ENCODE measurements around the gene KCNE1.

Gene KCNE1

DNA sequence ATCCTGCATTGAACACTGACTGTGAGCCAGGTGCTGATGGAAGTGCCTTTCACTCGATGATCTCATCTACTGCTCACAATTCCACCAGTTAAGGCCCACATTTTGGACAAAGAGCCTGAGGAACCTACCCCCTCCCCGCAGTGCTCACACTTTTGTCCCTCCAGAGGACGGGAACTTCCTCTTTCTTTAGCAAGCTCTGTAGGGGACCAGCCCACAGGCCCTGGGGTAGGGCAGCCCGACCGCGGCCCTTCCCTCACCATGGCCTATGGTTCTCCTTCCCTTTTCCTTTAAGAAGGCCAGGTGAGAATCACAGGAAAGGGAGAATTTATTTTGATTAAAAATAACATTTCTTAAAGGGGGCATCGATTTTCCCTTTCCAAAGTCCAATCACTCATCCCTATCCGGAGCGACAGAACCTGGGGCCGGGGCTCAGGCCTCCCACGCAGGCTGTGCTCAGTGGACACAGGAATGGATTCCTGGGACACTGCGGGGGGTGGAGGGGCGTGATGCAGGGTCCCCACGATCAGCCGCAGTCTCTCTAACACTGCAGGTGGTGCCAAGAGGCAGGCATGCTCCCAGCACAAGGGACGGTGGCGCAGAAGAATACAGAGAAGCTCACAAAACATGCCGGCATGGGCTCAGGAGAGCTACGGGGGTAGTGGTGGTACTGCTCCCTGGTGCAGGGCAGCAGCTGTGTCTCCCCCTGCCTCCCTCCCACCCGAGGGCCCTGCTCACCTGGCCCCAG, 8.9 kb upstream of the KCNE1 start:
- H3K36me3 ChIP-seq (ENCODE audit: low read depth): peaks cover 20% of the 10 kb centered on the region

GRCh38 chr21:34520281-34520680, 8.3 kb upstream of the KCNE1 start:
- DNase-seq (ENCODE audit: low spot score): no peak

More for the DNA sequence above, 8.9 kb upstream of the KCNE1 start:
- ATAC-seq (ENCODE audit: low read depth): no peak
- Histone ChIP-seq H3K27me3 (ENCODE audit: insufficient read depth, poor library complexity, severe bottlenecking) (no peaks in the 10 kb centered on the region), H3K9me3 (ENCODE audit: severe bottlenecking) (no peaks in the 10 kb centered on the region), H3K27ac (ENCODE audit: poor library complexity, severe bottlenecking) (no peak overlapping the region), H3K4me3 (ENCODE audit: severe bottlenecking) (no peak overlapping the region), H3K4me1 (ENCODE audit: insufficient read depth, poor library complexity, severe bottlenecking) (peaks cover 7% of the 10 kb centered on the region)
- TF ChIP-seq CTCF (IDR thresholded peaks at IDR 0.05; ENCODE audit: poor library complexity, severe bottlenecking): no peak
- no peak for DNase-seq (ENCODE audit: low spot score)

GRCh38 chr21:34519694-34520093, 7.7 kb upstream of the KCNE1 start:
- ATAC-seq (ENCODE audit: low read depth) (no peak), DNase-seq (ENCODE audit: low spot score) (no peak)
- no peak overlapping the region for H3K4me3 ChIP-seq (ENCODE audit: severe bottlenecking)
- no peaks in the 10 kb centered on the region for H3K9me3 ChIP-seq (ENCODE audit: severe bottlenecking)
- no peak overlapping the region for H3K27ac ChIP-seq (ENCODE audit: poor library complexity, severe bottlenecking)
- H3K27me3 ChIP-seq (ENCODE audit: insufficient read depth, poor library complexity, severe bottlenecking): no peaks in the 10 kb centered on the region
- no peaks in the 10 kb centered on the region for H3K4me1 ChIP-seq (ENCODE audit: insufficient read depth, poor library complexity, severe bottlenecking)
- H3K36me3 ChIP-seq (ENCODE audit: low read depth): peaks cover 20% of the 10 kb centered on the region
- TF ChIP-seq CTCF (IDR thresholded peaks at IDR 0.05; ENCODE audit: poor library complexity, severe bottlenecking): no peak

More at GRCh38 chr21:34520281-34520680, 8.3 kb upstream of the KCNE1 start:
- TF ChIP-seq CTCF (IDR thresholded peaks at IDR 0.05; ENCODE audit: poor library complexity, severe bottlenecking): no peak
- ATAC-seq (ENCODE audit: low read depth): no peak
- peaks cover under 1% of the 10 kb centered on the region for H3K4me1 ChIP-seq (ENCODE audit: insufficient read depth, poor library complexity, severe bottlenecking)
- H3K27me3 ChIP-seq (ENCODE audit: insufficient read depth, poor library complexity, severe bottlenecking): no peaks in the 10 kb centered on the region
- no peak overlapping the region for H3K27ac ChIP-seq (ENCODE audit: poor library complexity, severe bottlenecking)
- H3K9me3 ChIP-seq (ENCODE audit: severe bottlenecking): no peaks in the 10 kb centered on the region
- peaks cover 20% of the 10 kb centered on the region for H3K36me3 ChIP-seq (ENCODE audit: low read depth)
- H3K4me3 ChIP-seq (ENCODE audit: severe bottlenecking): no peak overlapping the region

- no peaks in the 10 kb centered on the region for H3K9me3 ChIP-seq (ENCODE audit: severe bottlenecking)
- H3K27me3 ChIP-seq (ENCODE audit: insufficient read depth, poor library complexity, severe bottlenecking): no peaks in the 10 kb centered on the region
- no peak overlapping the region for H3K4me3 ChIP-seq (ENCODE audit: severe bottlenecking)
- no peak overlapping the region for H3K27ac ChIP-seq (ENCODE audit: poor library complexity, severe bottlenecking)
- no peaks in the 10 kb centered on the region for H3K4me1 ChIP-seq (ENCODE audit: insufficient read depth, poor library complexity, severe bottlenecking)
- ATAC-seq (ENCODE audit: low read depth): no peak
- no peak for TF ChIP-seq CTCF (IDR thresholded peaks at IDR 0.05; ENCODE audit: poor library complexity, severe bottlenecking)
- H3K36me3 ChIP-seq (ENCODE audit: low read depth): peaks cover 20% of the 10 kb centered on the region
- no peak for DNase-seq (ENCODE audit: low spot score)
Measured at GRCh38 chr21:34519016-34519415, 7.0 kb upstream of the KCNE1 start.

GRCh38 chr21:34518301-34518700, 6.3 kb upstream of the KCNE1 start:
- Histone ChIP-seq H3K4me1 (ENCODE audit: insufficient read depth, poor library complexity, severe bottlenecking) (no peaks in the 10 kb centered on the region), H3K27ac (ENCODE audit: poor library complexity, severe bottlenecking) (no peak overlapping the region), H3K4me3 (ENCODE audit: severe bottlenecking) (no peak overlapping the region), H3K9me3 (ENCODE audit: severe bottlenecking) (no peaks in the 10 kb centered on the region), H3K27me3 (ENCODE audit: insufficient read depth, poor library complexity, severe bottlenecking) (no peaks in the 10 kb centered on the region), H3K36me3 (ENCODE audit: low read depth) (peaks cover 20% of the 10 kb centered on the region)
- DNase-seq (ENCODE audit: low spot score): no peak
- no peak for TF ChIP-seq CTCF (IDR thresholded peaks at IDR 0.05; ENCODE audit: poor library complexity, severe bottlenecking)
- no peak for ATAC-seq (ENCODE audit: low read depth)

Measured in RWPE2 (cell line).